DOHH2 (cell line): ENCODE results near the gene ATMIN.

Experiments used
- CTCF ChIP-seq: fragments of 200-600 bp; sonication (generic); IDR thresholded peaks from one replicate; pipeline ENCODE4 v1.5.1; 2014; ENCODE audit warnings: antibody characterized with exemption, mild to moderate bottlenecking, low read depth, low read length; ENCODE audit not compliant: poor library complexity, severe bottlenecking
- EZH2phosphoT487 ChIP-seq: fragments of 200-600 bp; sonication (generic); IDR thresholded peaks from 2 replicates; pipeline ENCODE4 v1.6.1; 2017; ENCODE audit warnings: borderline replicate concordance, mild to moderate bottlenecking, antibody characterized with exemption, low read length, moderate library complexity, mixed read lengths

GRCh38 chr16:80997964-80998620 is 37.5 kb upstream of the ATMIN start:
- no peak for TF ChIP-seq CTCF
- no peak for TF ChIP-seq EZH2phosphoT487
